Adipocyte (in vitro differentiated cells): Measurements from ENCODE around the gene KLK12.

ENCODE experiments used
- DNase-seq: peaks from one replicate; pipeline ENCODE4 v3.0.0-alpha.2; 2015; ENCODE audit warnings: low read depth
- H3K27me3 ChIP-seq: replicated peaks from 2 replicates; pipeline ENCODE4 v1.7.0; 2013; ENCODE audit warnings: mild to moderate bottlenecking, low read length, moderate library complexity; ENCODE audit not compliant: control insufficient read depth, insufficient read depth
- H3K36me3 ChIP-seq: 2 replicates; pipeline ENCODE4 v1.7.0; 2013; ENCODE audit warnings: low read length, mild to moderate bottlenecking, moderate library complexity; ENCODE audit not compliant: control insufficient read depth, insufficient read depth, severe bottlenecking
- H3K4me1 ChIP-seq: 2 replicates; pipeline ENCODE4 v1.7.0; 2013; ENCODE audit warnings: mild to moderate bottlenecking, low read length, moderate library complexity; ENCODE audit not compliant: control insufficient read depth, insufficient read depth
- H3K4me3 ChIP-seq: 2 replicates; pipeline ENCODE4 v1.7.0; 2013; ENCODE audit warnings: mild to moderate bottlenecking, low read length, moderate library complexity
- H3K9ac ChIP-seq: 2 replicates; pipeline ENCODE4 v1.7.0; 2013; ENCODE audit warnings: mild to moderate bottlenecking, low read length, moderate library complexity
- H3K9me3 ChIP-seq: 2 replicates; pipeline ENCODE4 v1.7.0; 2013; ENCODE audit warnings: mild to moderate bottlenecking, low read length, moderate library complexity; ENCODE audit not compliant: control insufficient read depth

KLK12 gene

GRCh38 chr19:51071095-51071405 lies 36.2 kb upstream of the KLK12 start:
- H3K9me3 ChIP-seq, result peaks cover 18% of the 10 kb centered on the region
- DNase-seq, result no peak

GRCh38 chr19:51070334-51071094 lies 35.7 kb upstream of the KLK12 start:
- no peak for DNase-seq
- Histone ChIP-seq H3K4me1 (no peaks in the 10 kb centered on the region), H3K4me3 (no peak overlapping the region), H3K9ac (no peak overlapping the region), H3K9me3 (peaks cover 18% of the 10 kb centered on the region), H3K27me3 (no peaks in the 10 kb centered on the region), H3K36me3 (no peaks in the 10 kb centered on the region)

More at GRCh38 chr19:51071095-51071405, 36.2 kb upstream of the KLK12 start:
- H3K4me3 ChIP-seq, result no peak overlapping the region
- no peaks in the 10 kb centered on the region for H3K27me3 ChIP-seq
- no peak overlapping the region for H3K9ac ChIP-seq
- no peaks in the 10 kb centered on the region for H3K4me1 ChIP-seq
- no peaks in the 10 kb centered on the region for H3K36me3 ChIP-seq

- peaks cover 2% of the 10 kb centered on the region for H3K4me1 ChIP-seq
- H3K4me3 ChIP-seq, result no peak overlapping the region
- DNase-seq, result no peak
- peaks cover 3% of the 10 kb centered on the region for H3K9me3 ChIP-seq
- H3K36me3 ChIP-seq, result no peaks in the 10 kb centered on the region
- H3K9ac ChIP-seq, result no peak overlapping the region
- no peaks in the 10 kb centered on the region for H3K27me3 ChIP-seq
Observed at GRCh38 chr19:51066393-51067186, 31.8 kb upstream of the KLK12 start.

- H3K9me3 ChIP-seq, result peaks cover 3% of the 10 kb centered on the region
- H3K27me3 ChIP-seq, result no peaks in the 10 kb centered on the region
- peaks cover 2% of the 10 kb centered on the region for H3K4me1 ChIP-seq
- H3K36me3 ChIP-seq, result no peaks in the 10 kb centered on the region
- no peak overlapping the region for H3K9ac ChIP-seq
- DNase-seq, result no peak
- no peak overlapping the region for H3K4me3 ChIP-seq
Observed at GRCh38 chr19:51065221-51065960, 30.6 kb upstream of the KLK12 start.

GRCh38 chr19:51064534-51065220 lies 29.9 kb upstream of the KLK12 start, which contains the start of gene KLK13:
KLK13 (minus strand) TSS chr19:51065092; CDS start chr19:51065067, 25 bp downstream.
- Histone ChIP-seq H3K4me3 (no peak within 1 kb of the TSS), H3K36me3 (no peaks in the 10 kb centered on the region), H3K9ac (no peak within 1 kb of the TSS), H3K9me3 (peaks cover 3% of the 10 kb centered on the region), H3K27me3 (no peaks in the 10 kb centered on the region), H3K4me1 (peaks cover 2% of the 10 kb centered on the region)
- no peak for DNase-seq

- peaks cover 2% of the 10 kb centered on the region for H3K4me1 ChIP-seq
- no peak overlapping the region for H3K4me3 ChIP-seq
- H3K9ac ChIP-seq, result no peak overlapping the region
- DNase-seq, result no peak
- H3K27me3 ChIP-seq, result no peaks in the 10 kb centered on the region
- H3K36me3 ChIP-seq, result no peaks in the 10 kb centered on the region
- no peaks in the 10 kb centered on the region for H3K9me3 ChIP-seq
Observed at GRCh38 chr19:51063664-51064063, 28.9 kb upstream of the KLK12 start.

GRCh38 chr19:51060973-51061372 lies 26.2 kb upstream of the KLK12 start:
- no peaks in the 10 kb centered on the region for H3K9me3 ChIP-seq
- H3K9ac ChIP-seq, result no peak overlapping the region
- no peaks in the 10 kb centered on the region for H3K27me3 ChIP-seq
- no peaks in the 10 kb centered on the region for H3K36me3 ChIP-seq
- no peak overlapping the region for H3K4me3 ChIP-seq
- DNase-seq, result no peak
- peaks cover 2% of the 10 kb centered on the region for H3K4me1 ChIP-seq

- H3K27me3 ChIP-seq, result peaks cover 3% of the 10 kb centered on the region
- no peak overlapping the region for H3K9ac ChIP-seq
- no peak overlapping the region for H3K4me3 ChIP-seq
- H3K36me3 ChIP-seq, result no peaks in the 10 kb centered on the region
- H3K9me3 ChIP-seq, result no peaks in the 10 kb centered on the region
- no peak for DNase-seq
- H3K4me1 ChIP-seq, result peaks cover 2% of the 10 kb centered on the region
Observed at GRCh38 chr19:51060336-51060735, 25.5 kb upstream of the KLK12 start.

- Histone ChIP-seq H3K9ac (no peak overlapping the region), H3K27me3 (peaks cover 6% of the 10 kb centered on the region), H3K4me3 (no peak overlapping the region), H3K36me3 (no peaks in the 10 kb centered on the region), H3K4me1 (no peaks in the 10 kb centered on the region), H3K9me3 (no peaks in the 10 kb centered on the region)
- no peak for DNase-seq
Observed at GRCh38 chr19:51059715-51060114, 24.9 kb upstream of the KLK12 start.

- Histone ChIP-seq H3K9me3 (no peaks in the 10 kb centered on the region), H3K4me1 (no peaks in the 10 kb centered on the region), H3K9ac (no peak overlapping the region), H3K4me3 (no peak overlapping the region), H3K36me3 (no peaks in the 10 kb centered on the region), H3K27me3 (peaks cover 13% of the 10 kb centered on the region)
- DNase-seq, result no peak
Observed at GRCh38 chr19:51055866-51056265, 21.1 kb upstream of the KLK12 start.

- H3K9me3 ChIP-seq, result no peaks in the 10 kb centered on the region
- H3K27me3 ChIP-seq, result peaks cover 5% of the 10 kb centered on the region
- no peaks in the 10 kb centered on the region for H3K4me1 ChIP-seq
- no peak overlapping the region for H3K9ac ChIP-seq
- DNase-seq, result no peak
- H3K4me3 ChIP-seq, result no peak overlapping the region
- H3K36me3 ChIP-seq, result no peaks in the 10 kb centered on the region
Observed at GRCh38 chr19:51047031-51047335, 12.2 kb upstream of the KLK12 start.
